ENCODE data around the gene TFPI. TPM values are rescaled to one million over a fixed set of nuclear protein-coding genes. Genes with fewer than 3 reads are reported as not detected.

TFPI gene
- total and polyA plus RNA-seq, 9 donors = 23.3 to 98.0 (median 48.8) TPM

- H3K4me3 ChIP-seq = no peak overlapping the region
- H3K27ac ChIP-seq = no peak overlapping the region
- H3K36me3 ChIP-seq = no peaks in the 10 kb centered on the region
- no peaks in the 10 kb centered on the region for H3K4me1 ChIP-seq (ENCODE audit: insufficient read depth)
- H3K27me3 ChIP-seq = no peaks in the 10 kb centered on the region
- no peak for TF ChIP-seq EP300 (IDR thresholded peaks at IDR 0.05)
- no peak for TF ChIP-seq POLR2A (IDR thresholded peaks at IDR 0.05)
- TF ChIP-seq CTCF (IDR thresholded peaks at IDR 0.05) = no peak
- intact Hi-C loops (cut with DNase I) = loop anchor here in 3 of 4 donors (5.0 to 10.0 kb wide), 4 partner anchors 65 to 1005 kb away; no protein-coding TSS in a partner anchor
- DNase-seq = no peak
- no peaks in the 10 kb centered on the region for H3K9me3 ChIP-seq
- 40 to 46% (median 43%) methylated on average over 4 of the region's 4 CpGs for WGBS, 3 donors
These were observed 44.4 kb downstream of the TFPI start for GRCh38 chr2:187509667-187510417.

- intact Hi-C loops (cut with DNase I) = loop anchor here in 2 of 4 donors (5.0 to 10.0 kb wide), 3 partner anchors 71 to 1008 kb away; no protein-coding TSS in a partner anchor
- TF ChIP-seq CTCF (IDR thresholded peaks at IDR 0.05) (no peak), EP300 (IDR thresholded peaks at IDR 0.05) (no peak)
- WGBS, 3 donors = 68 to 78% (median 69%) methylated on average over 3 of the region's 3 CpGs
- DNase-seq = no peak
- Histone ChIP-seq H3K9me3 (no peaks in the 10 kb centered on the region), H3K36me3 (no peaks in the 10 kb centered on the region), H3K27ac (no peak overlapping the region), H3K27me3 (no peaks in the 10 kb centered on the region), H3K4me1 (ENCODE audit: insufficient read depth) (no peaks in the 10 kb centered on the region), H3K4me3 (no peak overlapping the region)
These were observed 47.8 kb downstream of the TFPI start for GRCh38 chr2:187506416-187506815.

- intact Hi-C loops (cut with DNase I) = loop anchor here in 2 of 4 donors (5.0 to 10.0 kb wide), 3 partner anchors 72 to 1010 kb away; no protein-coding TSS in a partner anchor
- 47 to 89% (median 72%) methylated on average over 3 of the region's 3 CpGs for WGBS, 3 donors
- Histone ChIP-seq H3K4me3 (no peak overlapping the region), H3K9me3 (no peaks in the 10 kb centered on the region), H3K36me3 (no peaks in the 10 kb centered on the region), H3K27me3 (no peaks in the 10 kb centered on the region), H3K4me1 (ENCODE audit: insufficient read depth) (no peaks in the 10 kb centered on the region), H3K27ac (no peak overlapping the region)
- no peak for TF ChIP-seq CTCF (IDR thresholded peaks at IDR 0.05)
- TF ChIP-seq EP300 (IDR thresholded peaks at IDR 0.05) = no peak
- TF ChIP-seq POLR2A (IDR thresholded peaks at IDR 0.05) = no peak
- DNase-seq = no peak
These were observed 49.1 kb downstream of the TFPI start for GRCh38 chr2:187505065-187505672.

- Histone ChIP-seq H3K36me3 (no peaks in the 10 kb centered on the region), H3K27ac (no peak overlapping the region), H3K4me3 (no peak overlapping the region), H3K4me1 (ENCODE audit: insufficient read depth) (no peaks in the 10 kb centered on the region), H3K27me3 (no peaks in the 10 kb centered on the region), H3K9me3 (no peaks in the 10 kb centered on the region)
- no peak for TF ChIP-seq EP300 (IDR thresholded peaks at IDR 0.05)
- no peak for TF ChIP-seq POLR2A (IDR thresholded peaks at IDR 0.05)
- TF ChIP-seq CTCF (IDR thresholded peaks at IDR 0.05) = no peak
- intact Hi-C loops (cut with DNase I) = loop anchor here in 3 of 4 donors (5.0 to 10.0 kb wide), 3 partner anchors 73 to 1010 kb away; no protein-coding TSS in a partner anchor
- no peak for DNase-seq
- 26 to 42% (median 39%) methylated on average over 6 of the region's 6 CpGs for WGBS, 3 donors
These were observed 49.8 kb downstream of the TFPI start for GRCh38 chr2:187504312-187504921.
